RWPE2 (cell line): ENCODE results near the gene CEACAM1.
"Not testable (repeated sequence)": the region's sequence is repeated elsewhere in the genome, so short reads cannot be mapped to it uniquely, and the experiment has no call there.

Experiments used
- ATAC-seq: fragments of 200-7000 bp; cut with Tn5 transposase; 3 replicates; pipeline ENCODE4 v1.9.1; 2021; ENCODE audit warnings: low read depth
- DNase-seq: peaks from one replicate; pipeline ENCODE4 v3.0.0-alpha.2; 2020; ENCODE audit warnings: low spot score
- H3K27ac ChIP-seq: fragments of 450-650 bp; 2 replicates; pipeline ENCODE4 v1.5.1; 2017; ENCODE audit warnings: mild to moderate bottlenecking; ENCODE audit not compliant: poor library complexity, severe bottlenecking
- H3K27me3 ChIP-seq: fragments of 250-450 bp; sonication (Bioruptor Pico); 2 replicates; pipeline ENCODE4 v1.5.1; 2021; ENCODE audit warnings: mild to moderate bottlenecking, moderate library complexity; ENCODE audit not compliant: insufficient read depth, poor library complexity, severe bottlenecking
- H3K36me3 ChIP-seq: fragments of 250-450 bp; sonication (Bioruptor Pico); 2 replicates; pipeline ENCODE4 v1.5.1; 2020; ENCODE audit warnings: low read depth, mild to moderate bottlenecking, moderate library complexity
- H3K4me1 ChIP-seq: fragments of 250-450 bp; sonication (Bioruptor Pico); 2 replicates; pipeline ENCODE4 v1.5.1; 2021; ENCODE audit warnings: mild to moderate bottlenecking, moderate library complexity; ENCODE audit not compliant: insufficient read depth, poor library complexity, severe bottlenecking
- H3K4me3 ChIP-seq: fragments of 250-450 bp; sonication (Bioruptor Pico); 2 replicates; pipeline ENCODE4 v1.5.1; 2021; ENCODE audit warnings: mild to moderate bottlenecking, moderate library complexity; ENCODE audit not compliant: severe bottlenecking
- H3K9me3 ChIP-seq: fragments of 250-450 bp; sonication (Bioruptor Pico); 2 replicates; pipeline ENCODE4 v1.5.1; 2021; ENCODE audit warnings: mild to moderate bottlenecking, moderate library complexity; ENCODE audit not compliant: severe bottlenecking
- TF ChIP-seq, protein P1 (sequence below): fragments of 450-650 bp; IDR thresholded peaks from one replicate; pipeline ENCODE4 v1.5.1; 2017; ENCODE audit warnings: mild to moderate bottlenecking, moderate library complexity; ENCODE audit not compliant: poor library complexity, severe bottlenecking

The CEACAM1 gene

DNA sequence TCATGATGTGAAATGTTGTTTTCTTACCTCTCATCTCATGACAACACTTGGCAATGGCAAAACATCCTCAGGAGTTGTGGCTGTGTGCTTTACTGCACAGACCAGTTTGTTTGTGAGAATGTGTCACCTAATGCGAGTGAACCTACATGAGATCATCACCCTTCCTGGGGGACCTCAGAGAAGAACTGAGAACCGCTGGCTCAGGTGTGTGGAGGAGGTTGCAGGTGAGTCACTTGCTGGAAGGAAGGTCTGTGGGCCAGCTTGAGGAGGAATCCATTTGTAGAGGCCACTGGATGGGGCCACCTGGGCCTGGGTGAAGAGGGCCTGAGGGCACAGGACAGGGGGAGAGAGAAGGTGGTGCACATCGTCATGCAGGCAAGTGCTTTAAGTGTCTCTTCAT is 3.0 kb upstream of the CEACAM1 start:
- DNase-seq: no peak
- no peak for ATAC-seq
- H3K4me3 ChIP-seq: no peak overlapping the region
- peaks cover 16% of the 10 kb centered on the region for H3K4me1 ChIP-seq
- TF ChIP-seq, protein P1, sequence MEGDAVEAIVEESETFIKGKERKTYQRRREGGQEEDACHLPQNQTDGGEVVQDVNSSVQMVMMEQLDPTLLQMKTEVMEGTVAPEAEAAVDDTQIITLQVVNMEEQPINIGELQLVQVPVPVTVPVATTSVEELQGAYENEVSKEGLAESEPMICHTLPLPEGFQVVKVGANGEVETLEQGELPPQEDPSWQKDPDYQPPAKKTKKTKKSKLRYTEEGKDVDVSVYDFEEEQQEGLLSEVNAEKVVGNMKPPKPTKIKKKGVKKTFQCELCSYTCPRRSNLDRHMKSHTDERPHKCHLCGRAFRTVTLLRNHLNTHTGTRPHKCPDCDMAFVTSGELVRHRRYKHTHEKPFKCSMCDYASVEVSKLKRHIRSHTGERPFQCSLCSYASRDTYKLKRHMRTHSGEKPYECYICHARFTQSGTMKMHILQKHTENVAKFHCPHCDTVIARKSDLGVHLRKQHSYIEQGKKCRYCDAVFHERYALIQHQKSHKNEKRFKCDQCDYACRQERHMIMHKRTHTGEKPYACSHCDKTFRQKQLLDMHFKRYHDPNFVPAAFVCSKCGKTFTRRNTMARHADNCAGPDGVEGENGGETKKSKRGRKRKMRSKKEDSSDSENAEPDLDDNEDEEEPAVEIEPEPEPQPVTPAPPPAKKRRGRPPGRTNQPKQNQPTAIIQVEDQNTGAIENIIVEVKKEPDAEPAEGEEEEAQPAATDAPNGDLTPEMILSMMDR: no peak
- H3K36me3 ChIP-seq: no peaks in the 10 kb centered on the region
- H3K27ac ChIP-seq: no peak overlapping the region
- H3K9me3 ChIP-seq: no peaks in the 10 kb centered on the region
- H3K27me3 ChIP-seq: no peaks in the 10 kb centered on the region

DNA sequence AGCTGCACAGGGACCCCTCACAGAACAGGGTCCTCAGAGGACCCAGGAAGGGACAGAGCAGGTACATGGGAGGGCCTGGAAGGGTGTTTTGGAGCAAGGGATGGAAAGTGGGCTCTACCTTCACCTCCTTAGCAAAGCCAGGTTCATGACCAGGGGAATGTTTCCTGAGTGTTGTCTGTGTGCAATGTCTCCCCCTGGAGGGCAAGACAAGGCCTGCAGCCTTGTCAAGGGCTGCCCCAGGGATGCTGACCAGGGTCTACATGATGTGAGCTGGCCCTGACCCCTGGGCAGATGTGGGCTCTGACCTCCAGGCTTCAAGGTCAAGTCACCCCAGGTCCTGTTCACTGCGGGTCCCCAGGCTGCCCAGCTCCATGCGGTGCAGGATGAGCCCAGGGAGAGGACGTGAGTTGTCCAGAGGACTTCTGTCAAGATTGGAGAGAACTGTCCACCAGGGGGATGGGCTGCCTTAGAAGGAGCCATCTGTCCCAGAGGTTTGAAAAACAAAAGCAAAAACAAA is 1.0 kb upstream of the CEACAM1 start:
- DNase-seq: no peak
- Histone ChIP-seq H3K9me3 (no peaks in the 10 kb centered on the region), H3K4me3 (no peak overlapping the region), H3K4me1 (peaks cover 14% of the 10 kb centered on the region), H3K36me3 (no peaks in the 10 kb centered on the region), H3K27me3 (no peaks in the 10 kb centered on the region), H3K27ac (peak overlapping the region; percentile 38)
- TF ChIP-seq, protein P1: peak; percentile 82
- peak; percentile 66; the same call in 2 of the 3 replicates for ATAC-seq

DNA sequence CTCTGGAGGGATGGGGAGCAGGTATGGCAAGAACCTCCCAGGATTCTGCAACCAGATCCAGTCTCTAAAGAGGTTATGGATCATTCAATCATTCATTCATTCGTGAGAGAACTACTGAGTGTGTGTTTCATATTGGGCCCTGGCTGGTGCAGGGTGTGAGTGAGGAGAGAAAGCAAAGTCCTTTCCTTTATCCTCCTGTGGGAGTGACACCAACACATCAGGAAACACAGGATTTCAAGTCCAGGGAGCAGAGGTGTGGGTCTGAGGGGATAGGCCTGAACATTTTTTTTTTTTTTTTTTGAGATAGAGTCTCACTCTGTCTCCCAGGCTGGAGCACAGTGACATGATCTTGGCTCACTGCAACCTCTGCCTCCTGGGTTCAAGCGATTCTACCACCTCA is 3.3 kb downstream of the CEACAM1 start:
- H3K4me1 ChIP-seq: peaks cover 11% of the 10 kb centered on the region
- no peak for ATAC-seq
- TF ChIP-seq, protein P1: no peak

DNA sequence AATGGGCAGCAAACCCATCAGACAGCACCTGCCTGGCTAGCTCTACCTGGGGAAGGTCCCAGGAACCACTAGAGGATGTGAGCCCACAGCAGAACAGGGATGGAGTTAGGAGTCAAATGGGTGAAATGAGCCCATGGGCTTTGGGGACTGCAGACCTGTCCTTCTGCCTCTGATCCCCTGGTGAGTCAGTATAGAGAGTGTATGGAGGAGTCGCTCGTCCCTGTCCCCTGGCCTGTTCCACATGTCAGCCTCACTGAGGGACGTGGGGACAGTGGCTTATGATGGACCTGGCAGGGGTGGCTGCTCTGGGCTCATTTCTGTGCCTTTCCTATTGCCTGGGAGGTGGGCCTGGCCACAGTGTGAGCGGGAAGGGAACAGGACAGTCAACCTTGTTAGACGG is 4.0 kb downstream of the CEACAM1 start:
- H3K36me3 ChIP-seq: no peaks in the 10 kb centered on the region
- TF ChIP-seq, protein P1: no peak

More for the DNA sequence above, 3.3 kb downstream of the CEACAM1 start:
- Histone ChIP-seq H3K9me3 (no peaks in the 10 kb centered on the region), H3K27me3 (no peaks in the 10 kb centered on the region), H3K4me3 (no peak overlapping the region), H3K27ac (no peak overlapping the region), H3K36me3 (no peaks in the 10 kb centered on the region)
- no peak for DNase-seq

DNA sequence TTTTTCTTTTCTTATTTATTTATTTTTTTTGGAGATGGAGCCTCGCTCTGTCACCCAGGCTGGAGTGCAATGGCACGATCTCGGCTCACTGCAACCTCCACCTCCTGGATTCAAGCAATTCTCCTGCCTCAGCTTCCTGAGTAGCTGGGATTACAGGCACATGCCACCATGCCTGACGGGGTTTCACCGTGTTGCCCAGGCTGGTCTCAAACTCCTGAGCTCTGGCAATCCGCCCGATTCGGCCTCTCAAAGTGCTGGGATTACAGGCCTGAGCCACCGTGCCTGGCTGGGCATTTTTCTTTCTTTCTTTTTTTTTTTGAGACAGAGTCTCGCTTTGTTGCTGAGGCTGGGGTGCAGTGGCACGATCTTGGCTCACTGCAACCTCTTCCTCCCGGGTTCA is 6.0 kb downstream of the CEACAM1 start:
- DNase-seq, H3K36me3 ChIP-seq, H3K27me3 ChIP-seq, H3K9me3 ChIP-seq, ATAC-seq, H3K27ac ChIP-seq, H3K4me1 ChIP-seq, H3K4me3 ChIP-seq: not testable (repeated sequence)

More for the DNA sequence above, 4.0 kb downstream of the CEACAM1 start:
- ATAC-seq (no peak), DNase-seq (no peak)
- no peak overlapping the region for H3K4me3 ChIP-seq
- H3K27me3 ChIP-seq: no peaks in the 10 kb centered on the region
- no peaks in the 10 kb centered on the region for H3K9me3 ChIP-seq
- H3K4me1 ChIP-seq: peaks cover 11% of the 10 kb centered on the region
- H3K27ac ChIP-seq: no peak overlapping the region
